Islet of Langerhans (tissue), 1 donor: Measurements from ENCODE around the gene TEX2.
"Not testable (repeated sequence)": the region's sequence is repeated elsewhere in the genome, so short reads cannot be mapped to it uniquely, and the experiment has no call there.

ENCODE experiments used
- FAIRE-seq: peaks from one replicate; lab custom pipeline; 2011; peaks lifted over from hg19 to GRCh38; lab: Jason Lieb, UNC

Gene TEX2

DNA sequence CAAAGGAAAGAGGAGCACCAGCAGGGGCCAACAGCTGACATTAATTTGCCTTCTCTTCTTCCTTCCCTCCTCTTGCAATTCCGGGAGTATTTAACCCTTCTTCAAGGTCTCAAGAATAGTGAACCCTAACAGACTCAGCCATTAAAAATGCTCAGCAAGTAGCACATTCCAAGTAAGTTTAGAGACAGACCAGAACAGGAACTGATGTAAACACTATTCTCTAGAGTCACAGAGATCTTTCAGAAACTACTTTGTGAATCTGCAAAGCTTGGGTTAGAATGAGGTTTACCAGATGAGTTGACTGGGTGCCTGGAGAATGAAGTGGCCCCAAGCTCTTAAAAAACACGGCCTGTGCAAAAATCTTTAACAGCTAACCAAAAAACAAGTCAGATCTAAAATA is 50.9 kb downstream of the TEX2 start:
- FAIRE-seq = no peak

DNA sequence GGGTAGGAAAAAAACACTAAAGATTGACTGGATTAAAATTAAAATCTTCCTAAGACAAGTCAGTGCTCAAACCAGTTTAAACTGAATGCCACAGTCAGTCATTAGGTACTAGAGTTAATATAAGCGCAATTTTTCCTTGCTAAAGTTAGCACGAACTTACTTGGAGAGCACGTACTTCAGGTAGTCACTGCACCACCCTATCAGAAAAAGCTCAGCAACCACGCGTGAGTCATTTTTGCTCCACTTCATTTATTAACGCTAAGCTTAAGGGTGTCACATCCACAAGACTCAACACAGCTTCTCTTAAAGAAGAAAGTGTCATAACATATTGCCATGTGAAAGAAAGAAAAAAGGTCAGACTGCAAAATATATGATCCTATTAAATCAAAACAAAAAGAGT is 53.1 kb downstream of the TEX2 start:
- no peak for FAIRE-seq

DNA sequence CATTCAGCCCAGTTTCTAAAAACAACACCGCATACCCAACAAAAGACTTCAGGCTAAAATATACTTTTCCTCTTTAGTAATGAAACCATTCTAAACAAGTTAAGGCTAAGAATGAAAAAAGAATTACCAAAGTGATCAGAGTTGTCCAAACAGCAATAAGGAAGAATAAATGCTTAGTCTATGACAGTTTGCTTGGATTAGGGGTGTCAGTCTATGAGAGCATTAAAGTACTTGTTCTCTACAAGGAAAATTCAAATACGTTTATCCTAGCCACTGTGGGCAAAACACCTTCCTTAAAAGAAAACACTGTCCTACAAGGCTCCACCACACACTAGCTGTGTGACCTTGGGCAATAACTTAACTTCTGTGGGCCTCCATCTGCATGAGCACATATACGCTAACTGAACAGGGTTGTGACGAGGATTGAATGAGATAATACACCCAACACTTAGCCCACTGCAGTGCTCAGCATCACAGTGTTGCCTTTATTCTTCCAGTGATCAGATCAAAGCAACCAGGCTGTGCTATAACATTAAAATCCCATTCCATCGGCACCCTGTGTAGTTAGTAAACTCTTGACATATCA is 53.6 kb downstream of the TEX2 start:
- no peak for FAIRE-seq

DNA sequence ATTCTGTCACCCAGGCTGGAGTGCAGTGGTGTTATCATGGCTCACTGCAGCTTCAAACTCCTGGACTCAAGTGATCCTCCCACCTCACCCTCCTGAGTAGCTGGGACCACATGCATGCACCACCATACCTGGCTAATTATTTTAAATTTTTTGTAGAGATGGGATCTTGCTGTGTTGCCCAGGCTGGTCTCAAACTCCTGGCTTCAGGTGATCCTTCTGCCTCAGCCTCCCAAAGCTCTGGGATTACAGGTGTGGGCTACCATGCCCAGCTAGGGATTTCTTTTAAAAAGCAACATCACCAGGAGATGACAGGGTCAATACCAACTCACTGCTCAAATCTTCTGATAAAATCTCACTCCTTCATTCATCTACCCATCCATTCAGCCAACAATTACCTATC is 54.4 kb downstream of the TEX2 start:
- FAIRE-seq = not testable (repeated sequence)

DNA sequence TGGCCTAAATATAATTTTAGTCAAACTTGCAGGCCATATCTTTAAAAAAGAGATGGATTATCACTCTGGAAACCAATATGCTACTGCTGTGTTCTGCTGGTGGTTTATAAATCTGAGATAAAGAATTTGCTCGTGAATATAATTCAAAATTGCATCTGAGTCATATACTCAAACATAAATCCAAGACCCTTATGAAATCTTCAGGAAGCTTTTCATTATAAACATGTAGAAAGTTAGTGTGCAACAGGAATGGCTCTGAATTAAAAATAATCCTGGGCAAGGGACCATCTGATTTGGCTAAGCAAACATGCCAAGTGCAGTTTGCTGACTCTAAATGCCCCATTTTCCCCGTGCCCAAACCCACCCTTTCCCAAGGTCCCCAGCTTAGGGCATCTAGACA is 57.3 kb downstream of the TEX2 start:
- no peak for FAIRE-seq

DNA sequence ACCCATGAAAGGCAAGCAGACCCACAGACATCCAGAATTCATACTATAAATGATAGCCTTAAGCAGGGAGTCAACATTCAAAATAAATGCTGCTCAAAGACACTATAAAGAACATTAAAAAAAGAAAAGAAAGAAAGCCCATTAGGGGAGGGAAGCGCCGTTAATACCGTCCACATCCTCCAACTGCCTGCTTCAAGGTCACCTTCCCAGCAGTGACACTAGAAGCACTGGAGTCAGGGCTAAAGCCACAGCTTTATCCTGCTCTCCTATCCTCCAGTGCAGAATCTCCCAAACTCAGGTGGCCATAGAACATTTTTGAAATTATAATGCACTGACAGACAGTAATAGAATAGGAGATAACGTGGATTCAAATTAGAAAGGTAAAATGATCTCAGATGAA is 59.4 kb downstream of the TEX2 start:
- no peak for FAIRE-seq

DNA sequence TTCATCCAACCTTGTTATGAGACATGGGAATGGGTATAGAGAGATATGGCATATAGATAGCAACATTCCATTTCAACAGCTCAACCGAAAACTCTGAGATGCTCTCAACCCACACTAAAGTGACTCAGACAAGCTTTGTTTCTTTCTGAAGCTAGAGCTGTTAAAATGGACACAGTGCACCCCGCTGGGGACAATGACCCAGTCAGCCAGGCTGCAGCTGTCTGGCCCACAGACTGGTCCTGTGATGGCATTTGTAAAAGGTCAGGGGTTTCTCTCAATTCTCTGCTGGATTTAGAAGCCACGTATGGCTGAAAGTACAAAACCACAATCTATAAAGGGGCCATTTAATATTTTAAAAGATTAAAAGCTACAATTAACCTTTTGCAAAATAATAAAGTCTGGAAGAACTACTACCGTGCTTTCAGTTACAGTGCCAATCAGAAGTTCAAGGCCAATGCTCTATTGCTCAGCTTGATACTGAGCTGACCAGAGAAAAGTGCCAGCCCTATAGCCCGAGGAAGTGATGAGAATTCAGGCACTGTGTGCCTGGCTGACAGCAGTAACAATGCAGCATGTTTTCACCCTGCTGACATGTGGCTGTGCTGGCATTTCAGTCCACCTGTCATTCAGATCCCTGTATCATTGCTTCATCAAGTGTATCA is 60.2 kb downstream of the TEX2 start:
- no peak for FAIRE-seq

DNA sequence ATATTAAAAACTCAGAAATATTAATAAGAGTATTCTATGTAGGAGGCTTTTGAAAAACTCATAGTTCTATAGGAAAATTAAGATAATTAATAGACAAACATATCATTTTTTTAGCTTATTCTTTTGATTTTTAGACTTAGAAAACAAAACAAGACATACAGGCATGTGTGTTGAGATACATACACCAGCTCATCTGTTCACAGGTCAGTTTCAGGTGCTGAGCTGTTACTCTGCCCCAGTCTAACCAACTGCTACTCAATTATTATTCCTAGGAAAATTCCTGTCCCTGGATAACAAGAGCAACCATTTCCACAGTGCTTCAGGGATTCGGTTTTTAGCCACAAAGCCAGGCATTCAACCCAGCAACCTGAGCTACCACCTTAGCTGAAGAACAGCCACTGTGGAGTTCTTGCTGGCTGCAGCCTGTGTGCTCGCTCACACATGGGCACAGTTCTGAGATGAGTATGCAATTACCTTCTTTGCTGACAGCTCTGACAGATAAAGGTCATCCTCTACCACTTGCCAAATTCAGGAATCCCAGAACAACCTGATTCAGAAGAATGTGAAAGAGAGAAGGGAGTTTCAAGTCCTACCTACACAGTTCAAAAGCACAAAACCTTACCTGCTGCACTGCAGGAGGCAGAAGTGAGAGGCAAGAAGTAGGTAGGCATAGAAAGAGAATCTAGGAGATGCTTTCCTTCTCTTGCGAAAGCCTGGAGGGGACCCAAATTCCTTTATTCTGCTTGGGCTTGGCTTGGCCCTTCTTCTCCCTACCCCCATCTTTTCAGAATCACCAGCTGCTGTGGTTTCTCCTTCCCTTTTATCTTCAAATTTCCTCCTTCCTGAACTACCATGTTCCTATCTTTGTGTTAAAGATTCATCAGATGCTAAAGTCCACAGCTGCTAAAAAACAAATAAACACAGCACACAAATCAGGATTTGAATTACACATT is 62.7 kb downstream of the TEX2 start:
- FAIRE-seq = no peak

DNA sequence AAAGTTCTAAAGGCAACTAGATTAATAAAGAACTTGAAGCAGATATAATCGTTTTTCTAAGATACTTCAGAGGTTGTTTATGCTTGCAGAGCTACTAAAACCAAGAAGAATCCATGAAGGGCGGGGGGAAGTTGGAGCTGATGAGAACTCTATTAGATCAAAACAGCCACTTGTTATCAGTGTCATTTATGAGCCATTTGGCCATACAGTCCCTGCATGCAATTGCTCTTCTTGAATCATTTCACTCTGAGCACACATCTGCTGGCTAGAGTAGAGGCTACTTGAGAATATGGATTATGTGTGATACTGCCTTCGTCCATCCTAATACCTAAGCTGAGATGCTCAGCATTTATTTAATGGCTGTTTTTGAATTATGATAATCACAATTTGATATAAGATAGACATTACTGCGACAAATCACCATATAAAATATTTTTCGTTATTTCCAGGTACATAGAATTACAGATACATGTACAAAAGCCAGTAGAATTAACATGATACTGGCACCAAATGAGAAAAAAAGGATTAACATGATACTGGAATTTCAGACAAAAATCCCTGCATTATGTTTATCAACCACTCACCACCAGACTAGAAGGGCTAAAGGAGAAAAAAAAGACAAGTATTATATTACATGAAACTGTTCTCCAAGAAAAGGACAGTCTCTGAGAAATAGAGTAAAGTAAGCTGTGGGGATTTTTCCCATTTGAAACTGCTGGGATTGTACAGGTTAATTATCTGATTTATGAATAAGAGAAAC is 64.5 kb downstream of the TEX2 start:
- no peak for FAIRE-seq

DNA sequence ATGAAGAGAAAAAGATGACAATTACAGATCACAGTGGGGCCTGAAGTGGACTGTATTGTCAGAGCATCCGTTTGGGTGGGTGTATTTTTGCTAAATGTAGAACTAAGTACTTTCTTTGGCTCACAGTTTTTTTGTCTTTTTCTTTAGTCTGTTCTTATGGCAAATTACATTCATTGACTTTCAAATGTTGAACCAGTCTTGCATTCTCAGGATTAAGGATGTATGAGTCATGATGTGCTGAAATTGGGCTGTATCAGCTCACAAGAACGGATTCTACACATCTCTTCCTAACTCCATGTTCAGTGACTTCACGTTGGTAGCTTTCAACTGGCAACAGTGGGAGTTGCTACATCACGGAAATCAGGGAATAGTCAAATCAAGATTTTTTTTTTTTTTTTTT is 66.5 kb downstream of the TEX2 start:
- no peak for FAIRE-seq

DNA sequence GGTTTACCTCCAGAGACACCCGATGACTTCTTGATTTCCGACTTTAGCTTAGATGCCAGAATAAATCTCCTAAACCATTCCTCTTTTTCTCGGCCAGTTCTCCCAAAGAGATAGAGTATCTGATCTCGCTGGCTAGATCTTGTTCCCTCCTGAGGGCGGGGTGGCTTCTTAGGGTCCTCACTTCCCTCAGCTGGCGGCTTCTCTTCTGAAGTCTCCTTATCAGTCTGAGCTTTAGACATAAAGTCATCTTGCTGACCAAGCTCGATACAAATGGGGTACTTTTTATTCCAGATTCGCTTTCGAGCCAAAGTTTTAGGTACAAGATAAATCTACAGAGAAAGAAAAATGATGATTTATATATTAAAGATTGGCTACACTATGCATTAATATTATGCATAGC is 69.5 kb downstream of the TEX2 start:
- FAIRE-seq = no peak

DNA sequence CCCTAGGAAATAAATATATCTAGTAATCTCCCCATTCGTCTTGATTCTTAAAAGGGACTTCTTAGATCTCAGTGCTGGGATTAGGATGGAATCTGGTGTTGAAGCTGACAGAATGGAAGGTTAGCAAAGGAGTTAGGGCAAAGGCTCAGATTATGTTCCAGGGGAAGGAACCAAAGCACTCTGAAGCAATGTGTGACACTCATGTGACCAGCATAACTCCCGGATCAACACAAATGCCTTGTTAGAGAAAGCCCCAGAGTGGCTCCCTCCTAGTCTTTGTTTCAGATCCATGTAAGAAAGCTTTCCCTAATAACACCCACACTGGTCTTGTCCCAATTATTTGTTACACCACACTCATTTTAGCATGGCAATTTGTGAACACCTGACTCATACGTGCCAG is 70.5 kb downstream of the TEX2 start:
- FAIRE-seq = no peak

DNA sequence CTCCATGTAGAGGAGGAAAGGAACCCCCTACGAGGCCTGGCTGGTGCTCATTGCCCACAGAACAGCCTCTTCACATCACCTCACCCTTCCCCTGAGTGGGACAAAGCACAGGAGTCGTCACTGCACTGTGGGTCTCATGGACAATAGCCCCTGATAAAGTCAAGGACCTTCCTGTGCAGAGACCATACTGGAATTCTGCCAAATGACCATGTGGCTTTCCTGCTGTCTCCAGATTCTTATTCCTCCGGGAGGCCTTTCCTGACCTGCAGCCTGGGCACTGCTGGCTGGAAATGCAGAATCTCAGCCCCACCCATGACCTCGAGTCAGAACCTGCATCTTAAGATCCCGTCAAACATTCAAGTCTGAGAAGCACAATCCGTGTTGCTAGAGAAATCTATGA is 72.6 kb downstream of the TEX2 start:
- FAIRE-seq = no peak

DNA sequence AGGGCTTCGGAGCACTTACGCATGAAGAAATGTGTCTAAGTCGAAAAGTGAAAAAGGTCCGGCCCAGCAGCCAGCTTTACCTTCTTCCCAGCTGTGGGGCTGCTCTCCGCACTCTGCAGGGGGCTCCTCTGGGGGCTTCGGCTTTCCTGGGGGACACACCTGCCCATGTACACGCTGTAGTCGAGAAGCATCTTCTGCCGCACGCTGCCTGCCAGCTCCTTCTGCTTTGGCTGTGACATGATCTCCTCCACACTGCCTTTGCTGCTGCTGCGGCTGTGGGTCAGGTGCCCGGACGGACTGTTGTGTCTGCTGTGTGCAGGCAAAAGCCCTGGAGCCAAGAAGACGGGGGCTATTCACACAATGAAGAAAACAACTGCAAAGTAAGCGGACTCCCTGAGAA is 75.0 kb downstream of the TEX2 start:
- no peak for FAIRE-seq

DNA sequence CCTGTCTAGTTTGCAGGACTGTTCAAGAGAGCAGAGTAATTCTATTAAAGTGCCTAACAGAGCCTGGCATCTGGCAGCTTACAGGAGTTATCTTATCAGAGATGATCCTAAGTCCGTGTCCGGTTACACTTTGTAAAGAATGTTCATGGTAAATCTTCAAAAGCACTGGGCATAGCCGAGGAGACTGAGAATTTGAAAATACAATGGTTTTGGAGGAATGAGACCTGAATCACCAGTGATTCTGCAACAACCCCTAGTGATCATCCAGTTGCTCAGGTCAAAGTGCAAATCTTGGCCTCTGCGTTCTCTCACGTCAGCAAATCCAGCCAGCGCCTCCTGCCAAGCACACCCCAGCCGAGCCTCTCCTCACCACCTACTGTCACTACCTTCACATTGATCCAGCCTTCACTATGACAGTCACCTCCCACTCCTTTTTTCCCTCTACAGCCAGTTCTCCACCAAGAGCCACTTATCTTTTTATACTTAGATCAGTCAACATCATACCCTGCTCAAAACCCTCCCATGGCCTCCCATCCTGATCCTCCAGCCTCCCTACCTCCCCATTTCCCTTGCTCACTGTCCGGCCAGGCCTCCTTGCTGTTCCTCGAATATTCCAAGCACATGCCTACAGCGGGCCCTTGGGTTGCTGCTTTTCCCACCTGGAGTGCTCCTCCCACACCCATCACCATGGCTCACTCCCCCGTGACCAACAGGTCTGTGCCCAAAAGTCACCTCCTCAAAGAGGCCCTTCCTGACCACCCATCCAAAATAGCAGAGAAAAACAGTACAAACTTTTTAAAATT is 75.8 kb downstream of the TEX2 start:
- FAIRE-seq = no peak

DNA sequence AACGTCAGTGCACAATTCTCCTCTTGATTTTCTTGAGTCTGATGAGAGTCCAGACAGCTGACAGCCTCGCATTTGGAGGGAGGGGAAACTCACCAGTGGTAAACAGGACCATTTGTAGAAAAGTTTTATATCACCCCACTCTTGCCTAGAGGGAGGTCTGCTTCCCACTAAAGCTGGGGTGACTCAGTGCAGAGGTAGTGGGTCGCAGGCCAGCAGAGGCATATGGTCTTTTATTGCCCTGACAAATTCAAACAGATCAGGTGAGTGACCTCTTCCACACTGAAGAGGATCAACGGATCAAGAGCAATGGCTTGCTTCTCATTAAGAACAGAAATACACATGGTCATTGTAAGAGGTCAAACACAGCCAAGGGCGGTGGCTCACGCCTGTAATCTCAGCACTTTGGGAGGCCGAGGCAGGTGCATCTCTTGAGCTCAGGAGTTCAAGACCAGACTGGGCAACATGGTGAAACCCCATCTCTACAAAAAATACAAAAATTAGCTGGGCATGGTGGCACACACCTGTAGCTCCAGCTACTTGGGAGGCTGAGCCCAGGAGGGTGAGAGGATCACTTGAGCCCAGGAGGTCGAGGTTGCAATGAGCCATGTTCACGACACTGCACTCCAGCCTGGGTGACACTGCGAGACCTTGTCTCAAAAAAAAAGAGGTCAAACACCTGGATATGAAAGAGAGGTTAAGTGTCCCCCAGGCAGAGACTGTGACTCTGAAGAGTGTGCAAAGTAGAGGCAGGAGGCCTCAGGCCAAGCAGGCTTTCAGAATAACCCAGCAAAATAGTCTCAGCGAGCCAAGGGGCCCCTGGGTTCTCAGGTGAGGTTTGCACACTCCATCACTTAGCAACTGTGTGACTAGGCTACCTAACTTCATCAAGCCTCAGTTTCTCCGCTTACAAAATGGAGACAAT is 76.6 kb downstream of the TEX2 start:
- FAIRE-seq = no peak

DNA sequence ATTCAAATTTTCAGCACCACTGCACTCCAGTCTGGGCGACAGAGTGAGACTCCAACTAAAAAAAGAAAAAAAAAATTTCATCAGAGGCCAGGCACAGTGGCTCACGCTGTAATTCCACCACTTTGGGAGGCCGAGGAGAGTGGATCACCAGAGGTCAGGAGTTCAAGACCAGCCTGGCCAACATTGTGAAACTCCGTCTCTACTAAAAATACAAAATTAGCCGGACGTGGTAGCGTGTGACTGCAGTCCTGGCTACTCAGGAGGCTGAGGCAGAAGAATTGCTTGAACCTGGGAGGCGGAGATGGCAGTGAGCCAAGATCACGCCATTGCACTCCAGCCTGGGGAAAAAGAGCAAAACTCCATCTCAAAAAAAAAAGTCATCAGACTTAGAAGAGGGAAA is 77.5 kb downstream of the TEX2 start:
- FAIRE-seq = not testable (repeated sequence)

DNA sequence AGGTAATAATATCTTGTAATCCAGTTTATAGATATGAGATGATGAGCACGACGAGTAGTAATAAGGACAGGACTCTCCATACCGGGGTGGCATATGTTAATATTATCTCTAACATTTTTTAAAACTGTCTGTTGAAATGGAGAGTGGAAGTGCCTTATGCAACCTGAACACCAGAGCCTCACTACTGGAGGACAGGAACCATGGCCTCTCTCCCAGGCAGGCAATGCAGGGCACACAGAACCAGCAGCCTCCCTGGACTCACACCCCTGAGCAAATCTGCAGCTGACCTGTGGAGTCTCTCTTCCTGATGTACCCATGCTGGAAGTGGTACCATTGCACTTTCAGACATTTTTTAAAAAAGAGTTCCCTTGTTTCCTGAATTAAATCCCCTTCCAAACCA is 78.0 kb downstream of the TEX2 start:
- FAIRE-seq = no peak

DNA sequence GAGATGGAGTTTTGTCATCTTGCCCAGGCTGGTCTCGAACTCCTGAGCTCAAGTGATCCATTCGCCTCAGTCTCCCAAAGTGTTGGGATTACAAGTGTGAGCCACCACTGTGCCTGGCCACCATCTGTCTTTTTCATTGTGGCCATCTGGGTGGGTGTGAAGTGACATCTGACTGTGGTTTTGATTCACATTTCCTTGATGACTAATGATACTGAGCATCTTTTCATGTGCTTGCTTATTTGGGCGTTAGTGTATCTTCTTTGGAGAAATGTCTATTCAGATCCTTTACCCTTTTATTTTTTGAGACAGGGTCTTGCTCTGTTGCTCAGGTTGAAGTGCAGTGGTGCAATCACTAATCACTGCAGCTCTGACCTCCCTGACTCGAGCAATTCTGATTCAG is 79.2 kb downstream of the TEX2 start:
- no peak for FAIRE-seq

DNA sequence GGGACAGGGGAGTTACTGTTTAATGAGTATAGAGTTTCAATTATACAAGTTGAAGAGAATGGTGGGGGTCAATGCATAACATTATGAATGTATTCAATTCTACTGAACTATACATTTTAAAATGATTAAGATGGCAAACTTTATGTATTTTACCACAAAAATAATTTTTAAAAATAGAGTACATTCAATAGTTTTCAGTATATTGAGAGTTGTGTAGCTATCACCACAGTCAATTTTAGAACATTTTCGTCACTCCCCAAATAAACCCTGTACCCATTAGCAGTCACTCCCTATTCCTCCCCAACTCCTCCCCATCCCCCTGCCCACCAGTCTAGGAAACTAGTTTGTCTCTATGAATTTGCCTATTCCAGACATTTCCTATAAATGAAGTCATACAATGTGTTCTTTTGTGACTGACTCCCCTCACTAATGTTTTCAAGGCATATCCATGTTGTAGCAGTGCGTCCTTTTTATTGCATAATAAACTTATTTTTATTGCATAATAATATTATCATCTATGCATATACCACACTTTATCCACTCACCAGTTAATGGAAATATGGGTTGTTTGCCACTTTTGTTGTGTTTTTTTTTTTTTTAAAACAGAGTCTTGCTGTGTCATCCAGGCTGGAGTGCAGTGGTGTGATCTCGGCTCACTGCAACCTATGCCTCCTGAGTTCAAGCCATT is 80.6 kb downstream of the TEX2 start:
- FAIRE-seq = no peak
